SK-N-SH (cell line): ENCODE measurements around the gene TMED8. TPM values are rescaled to one million over a fixed set of nuclear protein-coding genes. Genes with fewer than 3 reads are reported as not detected.

Experiments
- CTCF ChIA-PET: fragments of 300-600, 350-600 bp; formaldehyde crosslinking; extraction: SDS; loops from one replicate; lab custom pipeline; 2021; lab: Yijun Ruan, JAX
- POLR2A ChIA-PET: fragments of 350-600 bp; sonication (Branson Sonifier 250); formaldehyde crosslinking; extraction: SDS; loops from one replicate; lab custom pipeline; 2020; ENCODE audit warnings: antibody characterized with exemption, inconsistent platforms; lab: Yijun Ruan, JAX
- DNase-seq: peaks from one replicate; pipeline ENCODE4 v3.0.0; 2012
- H2AFZ ChIP-seq: fragments of 200-600 bp; sonication (generic); 2 replicates; pipeline ENCODE4 v1.8.1; 2016; ENCODE audit warnings: antibody characterized with exemption, mild to moderate bottlenecking, low read depth
- H3F3A ChIP-seq: fragments of 200-600 bp; sonication (generic); replicated peaks from 2 replicates; pipeline ENCODE3; 2016; ENCODE audit warnings: antibody characterized with exemption, mild to moderate bottlenecking; ENCODE audit not compliant: insufficient read depth
- H3K27ac ChIP-seq, 2 experiments: fragments of 200-500 bp in 1 of 2; fragments of 200-600 bp in 1 of 2; sonication (Bioruptor generic) in 1 of 2; sonication (generic), shearing (Covaris generic) in 1 of 2; 2 replicates each; pipeline versions ENCODE4 v1.5.1 to v1.6.1; 2014 to 2016; ENCODE audit warnings: low read depth in 2 of 2, inconsistent platforms in 1 of 2, low read length in 1 of 2, mild to moderate bottlenecking in 1 of 2, mixed read lengths in 1 of 2
- H3K27me3 ChIP-seq: fragments of 200-600 bp; sonication (generic), shearing (Covaris generic); 2 replicates; pipeline ENCODE4 v1.6.1; 2016; ENCODE audit warnings: mixed run types; ENCODE audit not compliant: insufficient read depth
- H3K36me3 ChIP-seq, 2 experiments: fragments of 200-500 bp in 1 of 2; fragments of 200-600 bp in 1 of 2; sonication (Bioruptor generic) in 1 of 2; sonication (generic) in 1 of 2; replicated peaks in 1 of 2; 2 replicates each; pipeline versions ENCODE3 to v1.5.1; 2014 to 2016; ENCODE audit warnings: low read length in 1 of 2, mild to moderate bottlenecking in 1 of 2; ENCODE audit not compliant: insufficient read depth in 2 of 2, control insufficient read depth in 1 of 2
- H3K4me1 ChIP-seq, 2 experiments: fragments of 200-500 bp in 1 of 2; fragments of 200-600 bp in 1 of 2; sonication (Bioruptor generic) in 1 of 2; sonication (generic), shearing (Covaris generic) in 1 of 2; 2 replicates each; pipeline versions ENCODE4 v1.5.1 to v1.6.1; 2014 to 2016; ENCODE audit warnings: low read depth in 1 of 2, low read length in 1 of 2, mixed run types in 1 of 2; ENCODE audit not compliant: insufficient read depth in 2 of 2, control insufficient read depth in 1 of 2
- H3K4me2 ChIP-seq: fragments of 200-600 bp; sonication (generic), shearing (Covaris generic); 2 replicates; pipeline ENCODE4 v1.6.1; 2017; ENCODE audit warnings: mixed run types
- H3K4me3 ChIP-seq, 2 experiments: fragments of 200-500 bp in 1 of 2; fragments of 200-600 bp in 1 of 2; sonication (Bioruptor generic) in 1 of 2; sonication (generic), shearing (Covaris generic) in 1 of 2; 2 replicates each; pipeline versions ENCODE4 v1.5.1 to v1.8.1; 2014 to 2016; ENCODE audit warnings: low read depth in 2 of 2, inconsistent platforms in 1 of 2, low read length in 1 of 2, mild to moderate bottlenecking in 1 of 2, mixed read lengths in 1 of 2, moderate library complexity in 1 of 2
- H3K79me2 ChIP-seq: fragments of 200-600 bp; sonication (generic); 2 replicates; pipeline ENCODE4 v1.8.1; 2017; ENCODE audit warnings: mild to moderate bottlenecking; ENCODE audit not compliant: insufficient read depth
- H3K9ac ChIP-seq: fragments of 200-600 bp; sonication (generic); 2 replicates; pipeline ENCODE4 v1.6.1; 2017; ENCODE audit warnings: mixed run types
- H3K9me2 ChIP-seq: fragments of 200-600 bp; sonication (generic); 2 replicates; pipeline ENCODE4 v1.6.1; 2017; ENCODE audit warnings: mixed run types
- H3K9me3 ChIP-seq: fragments of 200-600 bp; sonication (generic); 2 replicates; pipeline ENCODE4 v1.6.1; 2017; ENCODE audit warnings: mixed run types, mild to moderate bottlenecking, moderate library complexity
- H4K20me1 ChIP-seq: fragments of 200-600 bp; sonication (generic); 2 replicates; pipeline ENCODE4 v1.6.1; 2017; ENCODE audit warnings: mild to moderate bottlenecking, mixed run types; ENCODE audit not compliant: insufficient read depth
- CHD2 ChIP-seq: fragments of 150-350 bp; IDR thresholded peaks from 2 replicates; pipeline ENCODE4 v1.6.1; 2018; ENCODE audit warnings: low read length; ENCODE audit not compliant: partially characterized antibody
- CTCF ChIP-seq: fragments of 200-600 bp; sonication (generic); IDR thresholded peaks from 2 replicates; pipeline ENCODE4 v1.6.1; 2017; ENCODE audit warnings: antibody characterized with exemption, mild to moderate bottlenecking, moderate library complexity
- EP300 ChIP-seq, 2 experiments: IDR thresholded peaks; 2 replicates each; pipeline versions ENCODE4 v1.4.0 to v1.6.1; 2012; ENCODE audit warnings: borderline replicate concordance in 1 of 2, low read depth in 1 of 2, low read length in 1 of 2
- EZH2phosphoT487 ChIP-seq: fragments of 200-600 bp; sonication (generic); IDR thresholded peaks from 2 replicates; pipeline ENCODE4 v1.6.1; 2017; ENCODE audit warnings: low read depth, mixed run types, mild to moderate bottlenecking, antibody characterized with exemption, moderate library complexity, borderline replicate concordance
- FOSL2 ChIP-seq: IDR thresholded peaks from 2 replicates; pipeline ENCODE4 v1.4.0; 2012; ENCODE audit warnings: low read depth, mild to moderate bottlenecking, moderate library complexity, borderline replicate concordance
- FOXJ3 ChIP-seq: sonication (generic); formaldehyde crosslinking; IDR thresholded peaks from 2 replicates; pipeline ENCODE4 v1.5.1; 2020; ENCODE audit warnings: mild to moderate bottlenecking, missing genetic modification reagents
- IRF3 ChIP-seq: fragments of 150-350 bp; IDR thresholded peaks from 2 replicates; pipeline ENCODE4 v1.6.1; 2016; ENCODE audit warnings: mild to moderate bottlenecking, low read depth, low read length
- MXI1 ChIP-seq: IDR thresholded peaks from 2 replicates; pipeline ENCODE4 v1.6.1; 2012; ENCODE audit warnings: mild to moderate bottlenecking, low read depth, low read length, improper control_type of control experiment
- PBX3 ChIP-seq: IDR thresholded peaks from 2 replicates; pipeline ENCODE4; 2012
- RAD21 ChIP-seq: IDR thresholded peaks from 2 replicates; pipeline ENCODE4 v1.6.1; 2012; ENCODE audit warnings: mild to moderate bottlenecking, low read length
- REST ChIP-seq: IDR thresholded peaks from 2 replicates; pipeline ENCODE4 v1.6.1; 2012; ENCODE audit warnings: mild to moderate bottlenecking, low read depth, low read length, moderate library complexity
- RFX5 ChIP-seq: IDR thresholded peaks from 2 replicates; pipeline ENCODE4 v1.6.1; 2012; ENCODE audit warnings: mild to moderate bottlenecking, improper control_type of control experiment, low read length
- SIN3A ChIP-seq: IDR thresholded peaks from 2 replicates; pipeline ENCODE4 v1.6.1; 2012; ENCODE audit warnings: low read depth, mild to moderate bottlenecking, low read length, moderate library complexity, borderline replicate concordance
- USF1 ChIP-seq: IDR thresholded peaks from 2 replicates; pipeline ENCODE4 v1.4.0; 2012; ENCODE audit warnings: low read depth, borderline replicate concordance
- WGBS: methylation state at CpG from one replicate; pipeline ENCODE4 v1.1.6; 2017; ENCODE audit warnings: low lambda C conversion rate; 5-methylcytosine and 5-hydroxymethylcytosine counted together
- polyA plus RNA-seq, 3 experiments: library from polyadenylated mRNA; depleted of rRNA; stranded (reverse); fragments of >200 nt; gene quantifications; 2 replicates each; pipeline ENCODE4 v1.2.3, GENCODE V29; 2012

Gene TMED8
- polyA plus RNA-seq, 1 of the 3 experiments (the other 2 are of a cell fraction), result 2.3 TPM

- 86% methylated on average over 3 of the region's 3 CpGs for WGBS
- Histone ChIP-seq H3K4me1 (no peaks in the 10 kb centered on the region), H4K20me1 (no peaks in the 10 kb centered on the region), H3K27ac (no peak overlapping the region), H3K4me2 (no peak overlapping the region), H2AFZ (no peak overlapping the region), H3K79me2 (no peaks in the 10 kb centered on the region), H3K9me2 (no peaks in the 10 kb centered on the region), H3K27me3 (no peaks in the 10 kb centered on the region), H3K9ac (no peak overlapping the region), H3K4me3 (no peak overlapping the region), H3K9me3 (no peaks in the 10 kb centered on the region), H3F3A (no peaks in the 10 kb centered on the region), H3K36me3 (no peaks in the 10 kb centered on the region)
- no peak for DNase-seq
- ChIA-PET POLR2A (no interaction called here), CTCF (no interaction called here)
- TF ChIP-seq PBX3, result no peak
- no peak for TF ChIP-seq REST
- TF ChIP-seq FOSL2, result no peak
- no peak for TF ChIP-seq RFX5
- TF ChIP-seq USF1, result no peak
- no peak for TF ChIP-seq CHD2
- TF ChIP-seq SIN3A, result no peak
- TF ChIP-seq IRF3, result no peak
- TF ChIP-seq EZH2phosphoT487, result no peak
- no peak for TF ChIP-seq MXI1
- no peak for TF ChIP-seq FOXJ3 (CRISPR knock-in tag)
Observed at GRCh38 chr14:77403768-77404167, 26.9 kb upstream of the TMED8 start.

GRCh38 chr14:77400216-77400615 lies 23.3 kb upstream of the TMED8 start:
- 66% methylated on average over 6 of the region's 6 CpGs for WGBS
- H3K4me1 ChIP-seq, result no peaks in the 10 kb centered on the region

More at GRCh38 chr14:77400216-77400615, 23.3 kb upstream of the TMED8 start:
- no peaks in the 10 kb centered on the region for H3F3A ChIP-seq
- no peaks in the 10 kb centered on the region for H3K79me2 ChIP-seq
- H3K9ac ChIP-seq, result no peak overlapping the region
- no peaks in the 10 kb centered on the region for H3K36me3 ChIP-seq
- H3K4me2 ChIP-seq, result no peak overlapping the region
- TF ChIP-seq CHD2 (no peak), FOXJ3 (CRISPR knock-in tag) (no peak), EP300 (IDR thresholded peaks at IDR 0.05; ENCODE audit: borderline replicate concordance in 1 of 2, low read depth in 1 of 2, low read length in 1 of 2) (no peak), CTCF (no peak), RAD21 (no peak), REST (no peak)
- no peak overlapping the region for H2AFZ ChIP-seq
- CTCF ChIA-PET, result no interaction called here
- no peaks in the 10 kb centered on the region for H3K9me3 ChIP-seq
- H3K4me3 ChIP-seq, result no peak overlapping the region
- no peaks in the 10 kb centered on the region for H3K27me3 ChIP-seq
- no peaks in the 10 kb centered on the region for H4K20me1 ChIP-seq
- DNase-seq, result no peak
- no peak overlapping the region for H3K27ac ChIP-seq
- H3K9me2 ChIP-seq, result no peaks in the 10 kb centered on the region
- POLR2A ChIA-PET, result no interaction called here
